ENCODE data around the gene PLEKHG5.

GRCh38 chr1:6508154-6508815, 16.8 kb upstream of the PLEKHG5 start:
- TF ChIP-seq EZH2phosphoT487 (conservative IDR thresholded peaks at IDR 0.05; ENCODE audit: low read length): no peak
- TF ChIP-seq CTCF (IDR thresholded peaks at IDR 0.05; ENCODE audit: insufficient read depth, low read length, poor library complexity, severe bottlenecking): no peak
